Stimulated activated CD8-positive, alpha-beta memory T cell treated with anti-CD3 and anti-CD28 coated beads, Interleukin-4, amount 100 ng/mL, for 4 hours (primary cell): ENCODE measurements around the gene PNLIPRP2.

Experiments
- DNase-seq, 2 donors: peaks; one replicate each; pipeline ENCODE4 v3.0.0-alpha.2; 2020; ENCODE audit warnings: low read depth in 2 of 2, low spot score in 1 of 2

Gene PNLIPRP2

DNA sequence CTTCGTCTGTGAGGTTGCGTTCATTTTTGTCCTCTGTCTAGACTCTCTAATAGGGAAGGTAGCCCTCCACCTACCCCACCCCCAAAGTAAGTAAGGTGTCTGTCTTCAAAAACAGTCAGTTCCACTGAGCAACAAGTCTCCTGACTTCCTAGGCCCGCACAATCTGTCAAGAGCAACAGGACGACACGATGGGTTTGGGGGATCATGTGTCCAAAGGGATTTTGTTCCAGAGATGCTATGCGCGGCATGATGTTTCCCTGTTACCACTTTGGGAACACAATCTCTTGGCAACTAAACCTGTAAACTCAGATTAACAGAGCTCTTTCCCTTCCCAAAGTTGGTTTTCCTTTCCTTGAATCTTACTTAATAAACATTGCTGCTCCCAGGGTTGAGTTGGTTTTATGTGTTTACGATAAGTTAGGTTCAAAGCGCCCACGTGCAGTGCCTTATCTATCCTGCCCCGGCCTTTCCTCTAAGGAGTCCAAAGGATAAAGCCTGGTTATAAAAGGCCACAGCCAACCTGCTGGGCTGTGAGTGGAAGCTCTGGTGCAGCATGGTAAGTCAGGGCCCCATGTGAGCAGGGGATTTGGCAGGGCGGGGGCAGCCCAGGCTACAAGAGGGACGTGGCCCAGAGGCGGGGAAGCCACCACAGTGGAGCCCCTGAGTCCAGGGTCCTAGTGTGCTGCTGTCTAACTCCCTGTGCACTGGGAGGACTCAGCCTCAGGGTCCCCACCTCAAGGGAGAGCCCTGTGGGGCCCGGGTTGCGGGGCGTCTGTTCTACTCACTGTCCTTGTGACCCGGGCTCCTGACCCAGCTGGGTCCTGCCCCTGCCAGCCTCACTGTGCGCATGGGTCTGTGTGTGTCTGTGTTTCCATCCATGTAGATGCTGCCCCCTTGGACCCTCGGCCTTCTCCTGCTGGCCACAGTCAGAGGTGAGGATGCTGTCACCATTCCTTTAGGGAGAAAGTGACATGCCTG lies at the start of gene PNLIPRP2:
PNLIPRP2 (plus strand) TSS at position 531 of the 978 bp plus-strand sequence.
- DNase-seq = no peak

GRCh38 chr10:116574797-116575196 lies 46.0 kb upstream of the PNLIPRP2 start:
- no peak for DNase-seq

DNA sequence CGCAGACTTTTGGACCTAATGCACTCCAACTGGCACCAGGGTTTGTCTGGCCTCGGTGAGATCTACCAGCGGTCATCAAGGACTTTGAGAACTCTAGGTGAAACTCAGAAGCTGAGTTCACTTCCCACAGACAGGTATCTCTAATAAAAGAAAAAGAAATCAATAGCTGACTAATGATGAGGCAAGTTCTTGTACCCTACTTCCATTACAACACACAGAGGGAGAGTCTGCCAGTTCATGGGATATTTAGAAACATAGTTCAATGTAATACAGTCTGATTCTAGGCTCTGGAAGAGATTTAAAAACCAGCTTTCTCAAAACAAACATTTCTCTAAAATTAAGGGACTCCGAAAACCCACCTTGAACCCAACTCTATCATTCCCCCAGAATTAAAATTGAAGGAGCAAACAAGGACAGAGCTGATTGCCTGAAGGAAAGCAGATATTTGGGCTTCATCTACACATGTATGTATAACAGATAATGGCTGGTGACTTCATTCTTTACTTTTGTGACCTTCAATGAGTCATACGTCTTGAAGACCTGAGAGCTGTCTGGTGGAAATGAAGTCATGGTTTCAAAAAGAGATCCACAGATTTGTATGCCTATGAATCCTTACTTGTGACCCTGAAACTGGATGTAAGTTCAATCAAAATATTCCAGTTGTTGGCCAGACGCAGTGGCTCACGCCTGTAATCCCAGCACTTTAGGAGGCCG lies 32.7 kb upstream of the PNLIPRP2 start:
- DNase-seq = no peak

GRCh38 chr10:116588995-116589394 lies 31.8 kb upstream of the PNLIPRP2 start:
- no peak for DNase-seq

GRCh38 chr10:116589926-116590325 lies 30.8 kb upstream of the PNLIPRP2 start:
- DNase-seq = no peak

DNA sequence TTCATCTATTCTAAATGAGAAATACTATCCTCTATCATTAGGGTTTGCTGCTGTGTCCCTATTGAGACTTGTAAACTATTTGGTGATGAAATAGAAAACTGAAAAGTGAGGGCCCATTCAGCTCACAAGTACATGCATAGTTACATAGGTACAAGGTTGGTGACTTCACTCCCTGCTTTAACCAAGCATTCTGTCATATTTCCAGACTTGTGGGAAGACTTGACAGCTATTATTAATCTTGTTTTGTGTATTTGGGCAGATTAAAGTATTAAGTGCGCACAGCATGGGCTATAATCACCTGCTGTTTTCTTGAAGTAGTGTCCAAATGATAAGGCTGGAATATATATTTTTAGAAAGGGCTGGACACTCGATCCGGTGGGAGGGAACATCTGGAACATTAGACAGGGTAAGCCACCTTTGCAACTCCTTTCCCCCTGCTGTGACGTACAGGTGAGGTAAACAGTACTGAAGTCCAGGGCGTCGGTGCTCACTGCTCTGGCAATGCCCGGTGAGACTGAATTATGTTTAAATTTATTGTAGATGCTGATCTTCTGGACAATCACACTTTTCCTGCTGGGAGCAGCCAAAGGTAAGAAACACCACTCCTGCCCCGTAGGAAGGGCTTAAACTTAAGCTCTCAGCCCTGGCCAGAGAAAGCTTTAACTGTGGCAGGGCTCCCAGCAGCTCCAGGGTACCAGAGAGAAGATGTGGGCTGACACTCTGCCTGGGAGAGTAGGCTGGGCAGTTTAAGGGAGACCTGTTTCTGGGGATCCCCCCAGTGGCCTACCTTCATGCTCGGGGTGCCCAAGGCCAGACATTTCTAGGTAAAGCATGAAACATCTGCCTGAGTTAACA lies 29.9 kb upstream of the PNLIPRP2 start, which contains the start of gene PNLIPRP1:
PNLIPRP1 (plus strand) TSS at position 370 of the 855 bp plus-strand sequence; CDS start at position 541, 171 bp downstream.
- DNase-seq = no peak

DNA sequence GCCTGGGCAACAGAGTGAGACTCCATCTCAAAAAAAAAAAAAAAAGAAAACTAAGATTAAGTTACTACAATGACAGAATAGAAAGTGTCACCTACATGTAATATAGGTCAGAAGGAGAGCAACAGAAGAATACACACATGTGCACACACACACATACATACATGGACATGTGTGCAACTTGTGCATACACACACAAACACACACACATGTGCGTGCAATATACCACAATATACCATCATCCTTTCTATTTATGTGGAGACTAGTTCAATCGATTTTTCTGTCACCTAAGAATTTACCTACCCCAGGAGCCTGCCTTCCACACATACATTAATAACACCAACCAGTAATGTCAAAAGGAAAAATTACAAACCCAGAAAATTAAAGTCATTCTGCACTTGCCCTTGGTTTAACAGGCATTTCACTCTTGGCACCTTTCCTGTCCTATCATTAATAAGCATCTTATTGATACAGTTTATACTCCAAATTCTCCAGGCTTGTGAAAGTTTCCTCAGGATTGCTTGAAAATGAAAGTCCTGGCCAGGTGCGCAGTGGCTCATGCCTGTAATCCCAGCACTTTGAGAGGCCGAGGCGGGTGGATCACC lies 27.5 kb upstream of the PNLIPRP2 start:
- DNase-seq = no peak

DNA sequence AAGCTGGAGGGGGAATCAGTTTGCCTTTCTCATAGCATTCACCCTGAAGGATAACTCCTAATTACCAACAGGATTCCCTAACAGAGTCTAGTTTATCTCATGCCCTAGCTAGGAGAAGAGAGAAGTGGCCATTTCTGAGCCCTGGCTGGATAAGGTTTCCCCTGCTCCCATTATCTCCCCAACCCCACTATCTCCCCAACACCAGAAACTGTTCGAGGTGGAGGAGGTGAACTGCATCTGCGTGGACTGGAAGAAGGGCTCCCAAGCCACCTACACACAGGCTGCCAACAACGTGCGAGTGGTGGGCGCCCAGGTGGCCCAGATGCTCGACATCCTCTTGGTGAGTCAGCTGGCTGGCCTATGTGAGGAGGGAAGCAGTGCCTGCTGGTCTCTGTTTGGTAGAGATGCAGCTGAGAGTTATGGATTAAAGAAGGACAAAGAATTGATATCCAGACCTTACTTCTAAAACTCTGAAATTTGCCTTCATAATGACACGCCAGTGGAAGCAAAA lies 26.2 kb upstream of the PNLIPRP2 start:
- DNase-seq = no peak

DNA sequence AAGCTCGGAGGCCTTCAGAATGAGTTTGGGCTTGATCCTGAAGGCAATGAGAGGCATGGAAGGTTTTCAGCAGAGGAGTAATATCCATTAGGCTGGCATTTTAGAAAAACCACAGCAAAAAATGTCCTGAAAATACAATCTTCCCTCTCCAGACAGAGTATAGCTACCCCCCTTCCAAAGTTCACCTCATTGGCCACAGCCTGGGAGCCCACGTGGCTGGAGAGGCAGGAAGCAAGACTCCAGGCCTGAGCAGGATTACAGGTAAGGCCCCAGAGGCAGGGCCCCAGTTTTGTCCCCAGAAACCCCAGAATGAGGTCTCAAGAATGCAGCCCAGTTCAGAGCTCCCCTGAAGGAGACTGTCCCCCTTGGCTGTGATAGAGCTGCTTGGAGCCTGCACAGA lies 24.7 kb upstream of the PNLIPRP2 start:
- DNase-seq = no peak

GRCh38 chr10:116597543-116597942 lies 23.2 kb upstream of the PNLIPRP2 start:
- DNase-seq = no peak

GRCh38 chr10:116598329-116598728 lies 22.4 kb upstream of the PNLIPRP2 start:
- DNase-seq = no peak

DNA sequence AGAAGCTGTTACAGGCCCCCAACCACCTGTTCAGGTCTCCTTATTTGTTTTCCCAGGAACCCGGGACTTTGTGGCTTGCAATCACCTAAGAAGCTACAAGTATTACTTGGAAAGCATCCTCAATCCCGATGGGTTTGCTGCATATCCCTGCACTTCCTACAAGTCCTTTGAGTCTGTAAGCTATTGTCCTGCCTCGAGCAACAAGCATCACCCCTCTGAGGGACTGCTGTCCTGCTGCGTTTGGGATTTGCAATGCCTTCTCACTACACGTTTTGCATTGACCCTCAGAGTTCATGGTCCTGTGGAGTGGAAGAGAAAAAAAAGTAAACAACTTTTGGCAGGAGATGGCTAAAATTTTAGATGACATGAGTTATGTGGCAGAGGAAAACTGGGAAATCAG lies 20.8 kb upstream of the PNLIPRP2 start:
- no peak for DNase-seq

DNA sequence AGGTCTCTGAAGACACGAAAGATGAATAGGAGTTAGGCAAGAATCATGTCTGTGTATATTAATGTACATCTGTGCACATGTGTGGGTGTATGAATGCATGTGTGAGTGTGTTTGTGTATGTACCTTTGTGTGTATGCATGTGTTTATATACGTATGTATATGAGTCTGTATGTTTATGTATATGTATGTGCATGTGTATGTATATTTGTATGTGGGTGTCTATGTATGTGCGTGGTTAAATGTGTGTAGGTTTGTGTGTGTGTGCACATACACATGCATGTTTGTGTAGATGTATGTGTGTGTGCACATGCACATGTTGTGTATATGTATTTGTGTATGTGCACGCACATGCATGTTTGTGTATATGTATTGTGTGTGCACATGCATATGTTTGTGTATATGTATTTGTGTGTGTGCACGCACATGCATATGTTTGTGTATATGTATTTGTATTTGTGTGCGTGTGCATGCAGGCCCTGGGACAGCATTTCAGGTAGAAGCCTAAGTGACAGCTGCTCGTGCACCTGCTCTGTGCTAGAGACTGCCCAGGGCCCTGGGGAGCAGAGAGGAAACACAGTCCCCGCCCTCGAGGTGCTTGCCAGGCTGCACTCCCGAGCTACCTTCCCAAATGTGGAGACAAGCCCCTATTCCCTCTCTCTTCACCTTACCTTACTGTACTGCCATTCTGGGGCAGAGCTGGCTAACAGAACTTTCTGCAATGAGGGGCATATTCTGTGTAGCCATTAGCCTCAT lies 17.9 kb upstream of the PNLIPRP2 start:
- DNase-seq = no peak

GRCh38 chr10:116606061-116606483 lies 14.7 kb upstream of the PNLIPRP2 start:
- no peak for DNase-seq

DNA sequence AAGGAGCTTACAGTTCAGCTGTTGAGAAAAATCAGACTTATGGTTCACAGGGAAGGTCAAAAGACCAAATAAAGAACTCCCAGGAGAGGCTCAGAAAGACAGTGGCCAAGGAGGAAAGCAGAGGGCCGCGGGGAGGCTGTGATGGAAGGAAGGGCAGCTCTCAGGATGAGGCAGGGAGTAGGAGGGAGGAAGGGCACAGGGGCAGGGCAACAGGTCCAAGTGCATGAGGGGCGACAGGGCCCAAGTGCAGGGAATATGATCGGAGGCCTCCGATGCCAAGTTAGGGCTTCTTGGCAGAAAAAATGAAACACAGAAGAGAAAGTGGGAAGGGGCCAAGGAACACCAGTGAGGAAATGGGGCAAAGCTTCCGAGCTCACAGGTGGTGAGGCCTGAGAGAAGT lies 13.4 kb upstream of the PNLIPRP2 start:
- no peak for DNase-seq

- no peak for DNase-seq
These were observed 11.8 kb upstream of the PNLIPRP2 start for GRCh38 chr10:116608686-116609594.

DNA sequence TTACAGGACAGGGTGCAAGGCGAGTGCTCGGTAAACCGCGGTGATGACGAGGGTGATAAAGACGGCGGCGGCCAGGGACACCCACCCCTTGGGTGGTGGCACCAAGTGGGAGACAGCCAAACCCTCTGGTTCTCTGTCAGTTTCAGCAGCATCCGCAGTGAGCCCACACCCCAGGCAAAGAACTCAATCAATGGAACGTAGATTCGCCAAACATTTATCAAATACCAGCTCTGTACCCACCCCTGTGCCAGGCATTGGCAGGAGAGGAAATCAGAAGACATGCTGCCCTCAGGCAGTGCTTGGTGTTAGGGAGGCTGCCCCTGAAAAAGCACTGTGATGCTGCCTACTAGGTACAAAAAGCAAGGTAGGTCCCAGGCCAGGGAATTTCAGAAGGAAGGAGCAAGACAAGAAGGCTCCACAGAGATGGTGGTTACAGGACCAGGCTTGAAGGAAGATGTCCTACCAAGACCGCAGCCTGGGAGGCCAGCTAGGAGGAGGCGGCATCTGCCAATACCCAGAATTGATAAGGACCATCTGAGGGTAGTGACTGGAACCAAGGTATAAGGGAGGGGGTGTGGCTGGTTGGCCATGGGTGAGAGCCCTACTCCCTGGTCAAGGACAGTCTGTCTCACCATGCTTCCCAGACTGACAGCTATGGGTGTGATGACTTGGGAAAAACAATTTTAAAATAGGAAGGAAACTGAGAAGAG lies 10.2 kb upstream of the PNLIPRP2 start:
- no peak for DNase-seq

- DNase-seq = no peak
These were observed 9.6 kb upstream of the PNLIPRP2 start for GRCh38 chr10:116611153-116611545.
